ENCODE measurements around the gene ZNF343. TPM values are rescaled to one million over a fixed set of nuclear protein-coding genes. Genes with fewer than 3 reads are reported as not detected.

Gene ZNF343
- total RNA-seq, 1 experiment from 2014 or later, result 3.4 TPM

DNA sequence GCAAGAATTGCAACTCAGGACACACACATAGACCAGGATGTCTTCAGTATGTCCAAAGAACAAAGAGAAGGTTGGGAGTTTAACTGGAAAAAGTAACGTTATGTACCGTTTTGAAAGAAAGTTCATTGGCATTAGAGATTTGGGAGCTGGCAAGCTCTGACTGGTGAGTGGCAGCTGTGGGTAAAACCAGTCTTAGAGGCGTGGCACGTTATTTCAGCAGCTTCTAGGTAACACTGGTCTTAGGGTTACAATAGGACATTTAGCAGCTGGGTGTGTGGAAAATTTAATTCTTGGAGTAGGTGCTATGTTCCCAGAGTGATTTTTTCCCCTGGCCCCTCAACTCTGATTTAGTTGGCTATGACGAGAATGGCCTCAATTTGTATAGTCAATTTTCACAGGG lies 57.3 kb downstream of the ZNF343 start:
- no peaks in the 10 kb centered on the region for H3K27me3 ChIP-seq (ENCODE audit: insufficient read depth, low read length)
- H4K20me1 ChIP-seq (ENCODE audit: control insufficient read depth, insufficient read depth, insufficient read length), result no peaks in the 10 kb centered on the region
- H4K91ac ChIP-seq (ENCODE audit: insufficient read length, low read depth, low read length), result no peak overlapping the region
- H2BK120ac ChIP-seq (ENCODE audit: low read depth, low read length, poor library complexity, severe bottlenecking), result no peak overlapping the region
- no peaks in the 10 kb centered on the region for H3K9me3 ChIP-seq (ENCODE audit: control insufficient read depth, low read depth, low read length)
- no CpG with 5 or more reads among the region's 5 CpGs for WGBS (ENCODE audit: extremely low coverage, insufficient read length, low lambda C conversion rate)
- no peaks in the 10 kb centered on the region for H3K36me3 Mint-ChIP-seq (ENCODE audit: insufficient read depth in 1 of 3, low read depth in 3 of 3)
- no peak overlapping the region for H3K4me3 Mint-ChIP-seq
- no peak overlapping the region for H3T11ph ChIP-seq (ENCODE audit: low read length)
- no peak overlapping the region for H2BK5ac ChIP-seq (ENCODE audit: insufficient read length, low read length)
- H3K56ac ChIP-seq (ENCODE audit: insufficient read length, low read depth, low read length), result no peak overlapping the region
- H2AK5ac ChIP-seq (ENCODE audit: insufficient read length, low read length), result no peak overlapping the region
- H2AFZ ChIP-seq (ENCODE audit: low read length), result no peak overlapping the region
- TF ChIP-seq CTCF (conservative IDR thresholded peaks at IDR 0.05), result no peak
- no peaks in the 10 kb centered on the region for H3K4me1 Mint-ChIP-seq
- DNase-seq, result no peak
- no peaks in the 10 kb centered on the region for H3K79me1 ChIP-seq (ENCODE audit: insufficient read depth, low read depth, low read length, poor library complexity, severe bottlenecking)
- H3K4me1 ChIP-seq (ENCODE audit: insufficient read depth, low read length), result no peaks in the 10 kb centered on the region
- H3K4me2 ChIP-seq (ENCODE audit: insufficient read depth, insufficient read length, low read length), result no peak overlapping the region
- H3K23me2 ChIP-seq (ENCODE audit: insufficient read length, low read depth, low read length, poor library complexity, severe bottlenecking), result no peaks in the 10 kb centered on the region
- no peak overlapping the region for H3K9ac ChIP-seq (ENCODE audit: extremely low read depth, insufficient read length, low read length)
- H3K23ac ChIP-seq (ENCODE audit: insufficient read length, low read depth, low read length), result no peak overlapping the region
- no peak overlapping the region for H3K27ac ChIP-seq (ENCODE audit: insufficient read length, low read depth, low read length)
- no peak overlapping the region for H3K27ac Mint-ChIP-seq
- no peak overlapping the region for H3K4ac ChIP-seq (ENCODE audit: low read depth, low read length)
- no peak overlapping the region for H3K18ac ChIP-seq (ENCODE audit: insufficient read length, low read depth, low read length)
- H3K9me3 Mint-ChIP-seq, result no peaks in the 10 kb centered on the region
- H3K27me3 Mint-ChIP-seq (ENCODE audit: low read depth), result peaks cover 4% of the 10 kb centered on the region; the same call in 1 of the 2 replicates
- H4K8ac ChIP-seq (replicated peaks; ENCODE audit: insufficient read length, low read depth, low read length), result no peak overlapping the region
- H2BK20ac ChIP-seq (ENCODE audit: low read depth, low read length, poor library complexity, severe bottlenecking), result no peak overlapping the region
- H2BK12ac ChIP-seq (ENCODE audit: insufficient read length, low read depth, low read length), result no peak overlapping the region
- no peaks in the 10 kb centered on the region for H3K79me2 ChIP-seq (ENCODE audit: insufficient read depth, low read length)
- H3K14ac ChIP-seq (ENCODE audit: insufficient read depth, low read length), result no peak overlapping the region
- no peak overlapping the region for H2BK15ac ChIP-seq (ENCODE audit: low read depth, low read length)
- H4K5ac ChIP-seq (ENCODE audit: insufficient read length, low read depth, low read length), result no peak overlapping the region
